Endothelial cell of umbilical vein (primary cell): ENCODE results near the gene RIPOR1. TPM values are rescaled to one million over a fixed set of nuclear protein-coding genes. Genes with fewer than 3 reads are reported as not detected.
A peak's percentile ranks its signal among the peaks of the same experiment; 100 is the strongest.

Experiments used
- BruUV-seq: library from RNA; stranded (reverse); fragments of 400-500 nt; replicated peaks from 2 replicates; lab custom pipeline; 2021; lab: Mats Ljungman, UMichigan
- CTCF ChIA-PET: fragments of 300-600, 350-600 bp; sonication (Branson Sonifier 250); formaldehyde crosslinking; loops from one replicate; lab custom pipeline; 2021; ENCODE audit warnings: antibody characterized with exemption, inconsistent platforms; lab: Charles Lee
- POLR2A ChIA-PET: fragments of 300-600, 350-600 bp; sonication (Branson Sonifier 250); formaldehyde crosslinking; loops from one replicate; lab custom pipeline; 2021; ENCODE audit warnings: antibody characterized with exemption, inconsistent platforms; lab: Charles Lee
- DNase-seq: peaks from one replicate; pipeline ENCODE4 v3.0.0-alpha.2; 2011; ENCODE audit warnings: low read depth, low spot score
- FAIRE-seq: peaks from 2 replicates; lab custom pipeline; 2011; peaks lifted over from hg19 to GRCh38; lab: Jason Lieb, UNC
- H2AFZ ChIP-seq: 2 replicates; pipeline ENCODE4 v1.6.0; 2012; ENCODE audit warnings: low read depth, low read length, control low read depth, inconsistent platforms
- H3K27ac ChIP-seq: 2 replicates; pipeline ENCODE4 v1.5.1; 2011; ENCODE audit warnings: low read depth, mild to moderate bottlenecking, control low read depth, low read length, moderate library complexity; ENCODE audit not compliant: insufficient read depth
- H3K27me3 ChIP-seq, 2 experiments: 2 replicates each; pipeline versions ENCODE4 v1.6.0 to v1.6.1; 2011; ENCODE audit warnings: low read length in 2 of 2, mixed read lengths in 1 of 2; ENCODE audit not compliant: control insufficient read depth in 2 of 2, insufficient read depth in 2 of 2
- H3K36me3 ChIP-seq, 2 experiments: 2 replicates in 1 of 2; 3 replicates in 1 of 2; pipeline ENCODE4 v1.5.1; 2011; ENCODE audit warnings: low read length in 2 of 2, mild to moderate bottlenecking in 1 of 2, moderate library complexity in 1 of 2; ENCODE audit not compliant: control insufficient read depth in 2 of 2, insufficient read depth in 2 of 2; ENCODE audit errors: extremely low read depth in 1 of 2
- H3K4me1 ChIP-seq: 3 replicates; pipeline ENCODE4 v1.5.1; 2011; ENCODE audit warnings: mild to moderate bottlenecking, low read length; ENCODE audit not compliant: control insufficient read depth, insufficient read depth; ENCODE audit errors: extremely low read depth
- H3K4me2 ChIP-seq: 2 replicates; pipeline ENCODE4 v1.6.1; 2011; ENCODE audit warnings: low read length, control low read depth, mixed read lengths; ENCODE audit not compliant: insufficient read depth
- H3K4me3 ChIP-seq, 3 experiments: fragments of 200-600 bp in 1 of 3; sonication (generic), shearing (Covaris generic) in 1 of 3; replicated peaks in 1 of 3; 2 replicates each; pipeline ENCODE4 v1.5.1; 2011 to 2016; ENCODE audit warnings: control low read depth in 3 of 3, low read length in 3 of 3, mild to moderate bottlenecking in 2 of 3, inconsistent platforms in 1 of 3, low read depth in 1 of 3, moderate library complexity in 1 of 3; ENCODE audit not compliant: insufficient read depth in 1 of 3
- H3K79me2 ChIP-seq: 2 replicates; pipeline ENCODE4 v1.6.0; 2012; ENCODE audit warnings: low read length, inconsistent platforms; ENCODE audit not compliant: control insufficient read depth, insufficient read depth
- H3K9ac ChIP-seq: replicated peaks from 2 replicates; pipeline ENCODE3; 2011; ENCODE audit warnings: low read length, control low read depth; ENCODE audit not compliant: insufficient read depth; ENCODE audit errors: extremely low read depth
- H3K9me1 ChIP-seq: replicated peaks from 3 replicates; pipeline ENCODE4 v1.6.0; 2011; ENCODE audit warnings: mild to moderate bottlenecking, low read length; ENCODE audit not compliant: control insufficient read depth, insufficient read depth; ENCODE audit errors: extremely low read depth
- H3K9me3 ChIP-seq: replicated peaks from 2 replicates; pipeline ENCODE4 v1.5.1; 2012; ENCODE audit warnings: low read length, inconsistent platforms; ENCODE audit not compliant: control insufficient read depth, insufficient read depth
- H4K20me1 ChIP-seq: replicated peaks from 2 replicates; pipeline ENCODE3; 2011; ENCODE audit warnings: mild to moderate bottlenecking, low read length; ENCODE audit not compliant: control insufficient read depth, insufficient read depth; ENCODE audit errors: extremely low read depth
- CTCF ChIP-seq, 2 donors: IDR thresholded peaks; 1 replicate in 1 of 2; 2 replicates in 1 of 2; pipeline ENCODE4 v1.5.1; 2011; ENCODE audit warnings: low read length in 2 of 2, mild to moderate bottlenecking in 2 of 2, moderate library complexity in 2 of 2, control low read depth in 1 of 2, inconsistent platforms in 1 of 2, low read depth in 1 of 2; ENCODE audit not compliant: insufficient read depth in 1 of 2; ENCODE audit errors: extremely low read depth in 1 of 2
- EZH2 ChIP-seq: IDR thresholded peaks from 2 replicates; pipeline ENCODE4 v1.6.1; 2012; ENCODE audit warnings: borderline replicate concordance, low read depth, mild to moderate bottlenecking, moderate library complexity, low read length, inconsistent platforms; ENCODE audit not compliant: severe bottlenecking
- FOS ChIP-seq: IDR thresholded peaks from 2 replicates; pipeline ENCODE4 v1.6.1; 2011; ENCODE audit warnings: mild to moderate bottlenecking, low read length, moderate library complexity, borderline replicate concordance; ENCODE audit not compliant: insufficient read depth
- GATA2 ChIP-seq: IDR thresholded peaks from 2 replicates; pipeline ENCODE4 v1.7.0; 2011; ENCODE audit warnings: low read depth, mild to moderate bottlenecking, moderate library complexity, mixed read lengths, low read length; ENCODE audit not compliant: insufficient read length, insufficient read depth
- JUN ChIP-seq: IDR thresholded peaks from 2 replicates; pipeline ENCODE4 v1.6.1; 2011; ENCODE audit warnings: borderline replicate concordance, low read depth; ENCODE audit not compliant: insufficient read length, insufficient read depth
- MAX ChIP-seq: IDR thresholded peaks from 2 replicates; pipeline ENCODE4 v1.6.1; 2011; ENCODE audit not compliant: insufficient read depth, insufficient read length
- MYC ChIP-seq: IDR thresholded peaks from one replicate; pipeline ENCODE4 v1.6.1; 2011; ENCODE audit warnings: mild to moderate bottlenecking, low read depth, low read length
- POLR2A ChIP-seq: IDR thresholded peaks from 2 replicates; pipeline ENCODE4 v1.6.1; 2012; ENCODE audit warnings: low read depth, mild to moderate bottlenecking, control low read depth, low read length
- POLR2AphosphoS5 ChIP-seq: IDR thresholded peaks from 2 replicates; pipeline ENCODE4 v1.6.1; 2012; ENCODE audit warnings: low read depth, mild to moderate bottlenecking, control low read depth, low read length, moderate library complexity; ENCODE audit not compliant: insufficient read depth
- dilution Hi-C: fragments of 300-500 bp; cut with MboI; formaldehyde crosslinking; loops from one replicate; pipeline ENCODE4 v1.15.0; 2019; ENCODE audit warnings: low sequenced_read_pairs; ENCODE audit not compliant: extremely low pct_ligation_motif_present
- intact Hi-C: fragments of 100-400 bp; cut with micrococcal nuclease; formaldehyde crosslinking; loops from one replicate; pipeline ENCODE4 v1.10.0; 2022
- polyA plus RNA-seq, 4 experiments: library from polyadenylated mRNA; depleted of rRNA in 3 of 4; stranded (reverse) in 3 of 4; unstranded in 1 of 4; fragments of >200 nt; gene quantifications; 2 replicates each; pipeline versions ENCODE4 v1.2.1 to v1.2.3, GENCODE V29; 2011 to 2012; ENCODE audit warnings: missing spikeins in 1 of 4
- total RNA-seq: library from RNA; stranded (reverse); gene quantifications from 2 replicates; pipeline ENCODE4 v1.2.3, GENCODE V29; 2021

RIPOR1 gene
- total and polyA plus RNA-seq, 2 donors (not counting 3 experiments of a cell fraction or from before 2014, with no cell fraction given): 45.3 to 144 TPM

GRCh38 chr16:67571464-67571863 is 42.8 kb downstream of the RIPOR1 start:
- H3K4me2 ChIP-seq: peak overlapping the region; percentile 78
- H3K9me3 ChIP-seq: no peaks in the 10 kb centered on the region
- H3K9me1 ChIP-seq: no peaks in the 10 kb centered on the region
- TF ChIP-seq CTCF (IDR thresholded peaks at IDR 0.05; ENCODE audit: extremely low read depth in 1 of 2, insufficient read depth in 1 of 2, low read depth in 1 of 2, low read length in 2 of 2) (no peak), POLR2A (no peak), FOS (no peak)
- no peaks in the 10 kb centered on the region for H4K20me1 ChIP-seq
- DNase-seq: no peak
- H3K4me1 ChIP-seq: peaks cover 20% of the 10 kb centered on the region
- H3K79me2 ChIP-seq: peaks cover 73% of the 10 kb centered on the region
- peak overlapping the region; percentile 84 for H3K27ac ChIP-seq
- no peaks in the 10 kb centered on the region for H3K27me3 ChIP-seq
- peak overlapping the region in 1 of 3 experiments; percentile 25 for H3K4me3 ChIP-seq
- peaks cover 3 to 5% of the 10 kb centered on the region in 2 experiments for H3K36me3 ChIP-seq
- intact Hi-C loops (no loop called here), dilution Hi-C loops (no loop called here)
- FAIRE-seq: no peak
- ChIA-PET CTCF (interaction anchor here (0.9 to 3.3 kb wide), 9 partner anchors 8 to 74 kb away, joined by 3 to 27 read pairs (median 5); partner anchors contain the start of genes CARMIL2 and CTCF), POLR2A (no interaction called here)
- no TSS peak for BruUV-seq
- H2AFZ ChIP-seq: no peak overlapping the region
- peak overlapping the region; percentile 54 for H3K9ac ChIP-seq

- TF ChIP-seq POLR2AphosphoS5: no peak
- TF ChIP-seq MYC: no peak
- peak; percentile 32 for TF ChIP-seq GATA2
- TF ChIP-seq POLR2A: no peak
- no peak for TF ChIP-seq EZH2
- no peak for TF ChIP-seq CTCF (IDR thresholded peaks at IDR 0.05; ENCODE audit: extremely low read depth in 1 of 2, insufficient read depth in 1 of 2, low read depth in 1 of 2, low read length in 2 of 2)
- TF ChIP-seq FOS: peak; percentile 67
- TF ChIP-seq MAX: no peak
- peak; percentile 45 for TF ChIP-seq JUN
- H3K4me2 ChIP-seq: peak overlapping the region; percentile 78
- TSS peak; percentile 3 for BruUV-seq
- H3K27ac ChIP-seq: peak overlapping the region; percentile 84
- no peaks in the 10 kb centered on the region for H3K27me3 ChIP-seq
- peak; percentile 28 for FAIRE-seq
- H2AFZ ChIP-seq: no peak overlapping the region
- no peak overlapping the region for H3K9ac ChIP-seq
- dilution Hi-C loops (no loop called here), intact Hi-C loops (no loop called here)
- DNase-seq: peak; percentile 68
- no peaks in the 10 kb centered on the region for H3K9me3 ChIP-seq
- H3K79me2 ChIP-seq: peaks cover 68% of the 10 kb centered on the region
- no peaks in the 10 kb centered on the region for H3K9me1 ChIP-seq
- H4K20me1 ChIP-seq: no peaks in the 10 kb centered on the region
- H3K36me3 ChIP-seq: peaks cover 3 to 5% of the 10 kb centered on the region in 2 experiments
- H3K4me1 ChIP-seq: peaks cover 20% of the 10 kb centered on the region
- CTCF ChIA-PET: interaction anchor here (0.9 to 3.3 kb wide), 7 partner anchors 10 to 73 kb away, joined by 3 to 27 read pairs (median 5); partner anchors contain the start of genes CARMIL2 and CTCF
- H3K4me3 ChIP-seq: no peak overlapping the region
- POLR2A ChIA-PET: no interaction called here
These were observed 43.4 kb downstream of the RIPOR1 start for GRCh38 chr16:67571981-67572431.
